T-helper 2 cell (primary cell): ENCODE data around the gene DOCK1.

Experiments
- DNase-seq, 5 experiments: peaks; one replicate each; pipeline versions ENCODE4 v3.0.0 to v3.0.0-alpha.2; 2012 to 2022

DOCK1 gene

GRCh38 chr10:127372361-127372760 is 467.1 kb downstream of the DOCK1 start:
- DNase-seq: no peak

GRCh38 chr10:127374074-127374680 is 468.9 kb downstream of the DOCK1 start:
- peak in 1 of 5 experiments; percentile 30 for DNase-seq

- DNase-seq: no peak
Observed at GRCh38 chr10:127374901-127375300, 469.7 kb downstream of the DOCK1 start.

GRCh38 chr10:127375461-127375860 is 470.2 kb downstream of the DOCK1 start:
- DNase-seq: no peak

GRCh38 chr10:127376071-127376470 is 470.8 kb downstream of the DOCK1 start:
- DNase-seq: no peak

- DNase-seq: no peak
Observed at GRCh38 chr10:127378628-127379027, 473.4 kb downstream of the DOCK1 start.

GRCh38 chr10:127384532-127384931 is 479.3 kb downstream of the DOCK1 start:
- no peak for DNase-seq

GRCh38 chr10:127385066-127385465 is 479.8 kb downstream of the DOCK1 start:
- no peak for DNase-seq

- DNase-seq: no peak
Observed at GRCh38 chr10:127386606-127387327, 481.5 kb downstream of the DOCK1 start.

- DNase-seq: no peak
Observed at GRCh38 chr10:127391875-127392274, 486.6 kb downstream of the DOCK1 start.

- no peak for DNase-seq
Observed at GRCh38 chr10:127392351-127393235, 487.4 kb downstream of the DOCK1 start.

GRCh38 chr10:127398140-127398970 is 493.1 kb downstream of the DOCK1 start:
- DNase-seq: no peak

- DNase-seq: no peak
Observed at GRCh38 chr10:127398971-127399365, 493.7 kb downstream of the DOCK1 start.

GRCh38 chr10:127399668-127400067 is 494.4 kb downstream of the DOCK1 start:
- DNase-seq: no peak

- no peak for DNase-seq
Observed at GRCh38 chr10:127400216-127400615, 495.0 kb downstream of the DOCK1 start.

GRCh38 chr10:127402596-127403409 is 497.6 kb downstream of the DOCK1 start:
- no peak for DNase-seq

- DNase-seq: no peak
Observed at GRCh38 chr10:127405221-127405620, 500.0 kb downstream of the DOCK1 start.

- no peak for DNase-seq
Observed at GRCh38 chr10:127406018-127406550, 500.9 kb downstream of the DOCK1 start.

GRCh38 chr10:127407551-127407950 is 502.3 kb downstream of the DOCK1 start:
- no peak for DNase-seq

GRCh38 chr10:127408112-127408710 is 503.0 kb downstream of the DOCK1 start:
- no peak for DNase-seq

GRCh38 chr10:127408733-127409132 is 503.5 kb downstream of the DOCK1 start:
- no peak for DNase-seq
